Effector memory CD4-positive, alpha-beta T cell (primary cell): ENCODE results near the gene DAPK1.

Source experiments
- DNase-seq, 3 donors: peaks; one replicate each; pipeline ENCODE4 v3.0.0-alpha.2; 2020
- H3K27ac ChIP-seq: 2 replicates; pipeline ENCODE4 v1.7.0; 2013; ENCODE audit warnings: mild to moderate bottlenecking, low read length, moderate library complexity; ENCODE audit not compliant: insufficient read depth, poor library complexity, severe bottlenecking
- H3K27me3 ChIP-seq: replicated peaks from 2 replicates; pipeline ENCODE4 v1.7.0; 2013; ENCODE audit warnings: mild to moderate bottlenecking, low read length; ENCODE audit not compliant: insufficient read depth, control insufficient read depth, poor library complexity, severe bottlenecking
- H3K36me3 ChIP-seq: 2 replicates; pipeline ENCODE4 v1.7.0; 2013; ENCODE audit warnings: mild to moderate bottlenecking, low read length, moderate library complexity; ENCODE audit not compliant: control insufficient read depth, insufficient read depth
- H3K4me1 ChIP-seq: 2 replicates; pipeline ENCODE4 v1.7.0; 2013; ENCODE audit warnings: low read length, mild to moderate bottlenecking; ENCODE audit not compliant: control insufficient read depth, insufficient read depth, poor library complexity, severe bottlenecking
- H3K4me3 ChIP-seq: 2 replicates; pipeline ENCODE4 v1.7.0; 2013; ENCODE audit warnings: low read length, low read depth, mild to moderate bottlenecking; ENCODE audit not compliant: insufficient read depth, poor library complexity, severe bottlenecking
- H3K9me3 ChIP-seq: 2 replicates; pipeline ENCODE4 v1.7.0; 2013; ENCODE audit warnings: mild to moderate bottlenecking, low read length, moderate library complexity; ENCODE audit not compliant: control insufficient read depth

Gene DAPK1

GRCh38 chr9:87585123-87585855, 87.6 kb downstream of the DAPK1 start:
- H3K36me3 ChIP-seq = no peaks in the 10 kb centered on the region
- no peak for DNase-seq
- H3K27me3 ChIP-seq = no peaks in the 10 kb centered on the region
- no peak overlapping the region for H3K27ac ChIP-seq
- no peaks in the 10 kb centered on the region for H3K9me3 ChIP-seq
- H3K4me3 ChIP-seq = no peak overlapping the region
- H3K4me1 ChIP-seq = no peaks in the 10 kb centered on the region

GRCh38 chr9:87586731-87587355, 89.2 kb downstream of the DAPK1 start:
- H3K36me3 ChIP-seq = no peaks in the 10 kb centered on the region
- H3K27me3 ChIP-seq = no peaks in the 10 kb centered on the region
- H3K4me3 ChIP-seq = no peak overlapping the region
- H3K27ac ChIP-seq = no peak overlapping the region
- DNase-seq = no peak
- H3K9me3 ChIP-seq = no peaks in the 10 kb centered on the region
- H3K4me1 ChIP-seq = no peaks in the 10 kb centered on the region

GRCh38 chr9:87587356-87587745, 89.7 kb downstream of the DAPK1 start:
- Histone ChIP-seq H3K4me1 (no peaks in the 10 kb centered on the region), H3K9me3 (no peaks in the 10 kb centered on the region), H3K27me3 (no peaks in the 10 kb centered on the region), H3K4me3 (no peak overlapping the region), H3K36me3 (no peaks in the 10 kb centered on the region), H3K27ac (no peak overlapping the region)
- no peak for DNase-seq

GRCh38 chr9:87587864-87588263, 90.2 kb downstream of the DAPK1 start:
- Histone ChIP-seq H3K9me3 (no peaks in the 10 kb centered on the region), H3K4me3 (no peak overlapping the region), H3K36me3 (no peaks in the 10 kb centered on the region), H3K27me3 (no peaks in the 10 kb centered on the region), H3K27ac (no peak overlapping the region), H3K4me1 (no peaks in the 10 kb centered on the region)
- DNase-seq = no peak

- Histone ChIP-seq H3K27ac (no peak overlapping the region), H3K4me1 (no peaks in the 10 kb centered on the region), H3K27me3 (no peaks in the 10 kb centered on the region), H3K4me3 (no peak overlapping the region), H3K9me3 (no peaks in the 10 kb centered on the region), H3K36me3 (no peaks in the 10 kb centered on the region)
- no peak for DNase-seq
Observed at GRCh38 chr9:87588339-87588738, 90.7 kb downstream of the DAPK1 start.

GRCh38 chr9:87590996-87591395, 93.3 kb downstream of the DAPK1 start:
- H3K4me1 ChIP-seq = no peaks in the 10 kb centered on the region
- no peak overlapping the region for H3K4me3 ChIP-seq
- H3K27ac ChIP-seq = no peak overlapping the region

GRCh38 chr9:87592554-87593358, 95.1 kb downstream of the DAPK1 start:
- Histone ChIP-seq H3K27me3 (no peaks in the 10 kb centered on the region), H3K27ac (no peak overlapping the region), H3K9me3 (no peaks in the 10 kb centered on the region), H3K4me1 (no peaks in the 10 kb centered on the region), H3K36me3 (no peaks in the 10 kb centered on the region), H3K4me3 (no peak overlapping the region)
- DNase-seq = no peak

More at GRCh38 chr9:87590996-87591395, 93.3 kb downstream of the DAPK1 start:
- Histone ChIP-seq H3K9me3 (no peaks in the 10 kb centered on the region), H3K27me3 (no peaks in the 10 kb centered on the region), H3K36me3 (no peaks in the 10 kb centered on the region)
- DNase-seq = no peak

GRCh38 chr9:87593359-87593980, 95.8 kb downstream of the DAPK1 start:
- DNase-seq = no peak
- Histone ChIP-seq H3K4me1 (no peaks in the 10 kb centered on the region), H3K27ac (no peak overlapping the region), H3K27me3 (no peaks in the 10 kb centered on the region), H3K4me3 (no peak overlapping the region), H3K36me3 (no peaks in the 10 kb centered on the region), H3K9me3 (no peaks in the 10 kb centered on the region)

GRCh38 chr9:87594194-87594593, 96.5 kb downstream of the DAPK1 start:
- H3K4me3 ChIP-seq = no peak overlapping the region
- no peaks in the 10 kb centered on the region for H3K9me3 ChIP-seq
- H3K36me3 ChIP-seq = no peaks in the 10 kb centered on the region
- H3K27ac ChIP-seq = no peak overlapping the region
- H3K27me3 ChIP-seq = no peaks in the 10 kb centered on the region
- no peak for DNase-seq
- no peaks in the 10 kb centered on the region for H3K4me1 ChIP-seq
